HG03108 (cell line): ENCODE results near the gene TRMT44.

Source experiments
- ATAC-seq: cut with Tn5 transposase; IDR thresholded peaks from one replicate; pipeline ENCODE4 v1.9.1; 2021; ENCODE audit warnings: moderate library complexity; ENCODE audit not compliant: unreplicated experiment

The TRMT44 gene

GRCh38 chr4:8465615-8466611 is 25.3 kb downstream of the TRMT44 start:
- ATAC-seq = no peak

GRCh38 chr4:8467016-8467415 is 26.4 kb downstream of the TRMT44 start:
- no peak for ATAC-seq

- no peak for ATAC-seq
Measured at GRCh38 chr4:8468746-8469535, 28.4 kb downstream of the TRMT44 start.

GRCh38 chr4:8469550-8469949 is 29.0 kb downstream of the TRMT44 start:
- ATAC-seq = no peak

GRCh38 chr4:8470451-8471024 is 30.0 kb downstream of the TRMT44 start:
- ATAC-seq = no peak

GRCh38 chr4:8471211-8471875 is 30.8 kb downstream of the TRMT44 start:
- no peak for ATAC-seq

GRCh38 chr4:8472158-8472688 is 31.6 kb downstream of the TRMT44 start:
- no peak for ATAC-seq

GRCh38 chr4:8472689-8473197 is 32.2 kb downstream of the TRMT44 start:
- no peak for ATAC-seq

- no peak for ATAC-seq
Measured at GRCh38 chr4:8473198-8473919, 32.8 kb downstream of the TRMT44 start.

- no peak for ATAC-seq
Measured at GRCh38 chr4:8473920-8474590, 33.5 kb downstream of the TRMT44 start.

- no peak for ATAC-seq
Measured at GRCh38 chr4:8474856-8475255, 34.3 kb downstream of the TRMT44 start.

- no peak for ATAC-seq
Measured at GRCh38 chr4:8475751-8476575, 35.4 kb downstream of the TRMT44 start.

- no peak for ATAC-seq
Measured at GRCh38 chr4:8477095-8477635, 36.6 kb downstream of the TRMT44 start.

GRCh38 chr4:8477676-8478075 is 37.1 kb downstream of the TRMT44 start:
- ATAC-seq = no peak

- ATAC-seq = no peak
Measured at GRCh38 chr4:8478371-8478770, 37.8 kb downstream of the TRMT44 start.

GRCh38 chr4:8478801-8479744 is 38.5 kb downstream of the TRMT44 start:
- ATAC-seq = no peak

GRCh38 chr4:8480221-8480620 is 39.6 kb downstream of the TRMT44 start:
- ATAC-seq = no peak
